Osteocyte (in vitro differentiated cells): ENCODE results near the gene HNF4A. TPM values are rescaled to one million over a fixed set of nuclear protein-coding genes. Genes with fewer than 3 reads are reported as not detected.

Experiments
- DNase-seq: peaks from one replicate; pipeline ENCODE4 v3.0.0; 2021; ENCODE audit warnings: mixed read lengths; ENCODE audit not compliant: unreplicated experiment; ENCODE audit errors: extremely low spot score
- H3K27ac Mint-ChIP-seq: one replicate; pipeline ENCODE4 v1.8.0; 2021; ENCODE audit warnings: mild to moderate bottlenecking, mixed read lengths; ENCODE audit not compliant: unreplicated experiment
- H3K27me3 Mint-ChIP-seq: one replicate; pipeline ENCODE4 v1.8.0; 2021; ENCODE audit warnings: mixed read lengths; ENCODE audit not compliant: unreplicated experiment
- H3K36me3 Mint-ChIP-seq: one replicate; pipeline ENCODE4 v1.8.0; 2021; ENCODE audit warnings: mixed read lengths; ENCODE audit not compliant: unreplicated experiment
- H3K4me1 Mint-ChIP-seq: one replicate; pipeline ENCODE4 v1.8.0; 2021; ENCODE audit warnings: mixed read lengths; ENCODE audit not compliant: unreplicated experiment
- H3K4me3 Mint-ChIP-seq: one replicate; pipeline ENCODE4 v1.8.0; 2021; ENCODE audit warnings: mild to moderate bottlenecking, moderate library complexity, mixed read lengths; ENCODE audit not compliant: unreplicated experiment
- H3K9me3 Mint-ChIP-seq: one replicate; pipeline ENCODE4 v1.8.0; 2021; ENCODE audit warnings: mixed read lengths; ENCODE audit not compliant: unreplicated experiment
- CTCF ChIP-seq: fragments of 200-600 bp; sonication (generic); IDR thresholded peaks from 2 replicates; pipeline ENCODE4 v1.5.0; 2021; ENCODE audit warnings: antibody characterized with exemption, mild to moderate bottlenecking, moderate library complexity
- total RNA-seq: library from RNA; stranded (reverse); gene quantifications from 2 replicates; pipeline ENCODE4 v1.2.1, GENCODE V29; 2021

Gene HNF4A
- total RNA-seq, 1 donor from 2014 or later: not detected

- Mint-ChIP-seq H3K27me3 (peaks cover 10% of the 10 kb centered on the region), H3K4me1 (no peaks in the 10 kb centered on the region), H3K27ac (no peak overlapping the region), H3K9me3 (no peaks in the 10 kb centered on the region), H3K36me3 (no peaks in the 10 kb centered on the region), H3K4me3 (no peak overlapping the region)
- no peak for DNase-seq
- no peak for TF ChIP-seq CTCF
These were observed 77.4 kb downstream of the HNF4A start for GRCh38 chr20:44432618-44433577.

- DNase-seq: no peak
- peaks cover 10% of the 10 kb centered on the region for H3K27me3 Mint-ChIP-seq
- H3K9me3 Mint-ChIP-seq: no peaks in the 10 kb centered on the region
- H3K4me3 Mint-ChIP-seq: no peak overlapping the region
- no peaks in the 10 kb centered on the region for H3K36me3 Mint-ChIP-seq
- TF ChIP-seq CTCF: no peak
- H3K27ac Mint-ChIP-seq: no peak overlapping the region
- no peaks in the 10 kb centered on the region for H3K4me1 Mint-ChIP-seq
These were observed 78.4 kb downstream of the HNF4A start for GRCh38 chr20:44433751-44434538.

GRCh38 chr20:44435630-44436335 lies 80.3 kb downstream of the HNF4A start:
- no peaks in the 10 kb centered on the region for H3K4me1 Mint-ChIP-seq
- no peak for TF ChIP-seq CTCF
- H3K27me3 Mint-ChIP-seq: peaks cover 10% of the 10 kb centered on the region
- H3K36me3 Mint-ChIP-seq: no peaks in the 10 kb centered on the region
- no peak overlapping the region for H3K4me3 Mint-ChIP-seq
- DNase-seq: no peak
- no peaks in the 10 kb centered on the region for H3K9me3 Mint-ChIP-seq
- H3K27ac Mint-ChIP-seq: no peak overlapping the region

- peaks cover 10% of the 10 kb centered on the region for H3K27me3 Mint-ChIP-seq
- no peaks in the 10 kb centered on the region for H3K36me3 Mint-ChIP-seq
- TF ChIP-seq CTCF: no peak
- H3K27ac Mint-ChIP-seq: no peak overlapping the region
- DNase-seq: no peak
- no peak overlapping the region for H3K4me3 Mint-ChIP-seq
- no peaks in the 10 kb centered on the region for H3K4me1 Mint-ChIP-seq
- H3K9me3 Mint-ChIP-seq: no peaks in the 10 kb centered on the region
These were observed 80.9 kb downstream of the HNF4A start for GRCh38 chr20:44436393-44436792.
